Caco-2 (cell line): ENCODE results near the gene SETD3. TPM values are rescaled to one million over a fixed set of nuclear protein-coding genes. Genes with fewer than 3 reads are reported as not detected.
A peak's percentile ranks its signal among the peaks of the same experiment; 100 is the strongest.

Source experiments
- BruUV-seq: library from RNA; stranded (reverse); fragments of 400-500 nt; replicated peaks from 2 replicates; lab custom pipeline; 2021; lab: Mats Ljungman, UMichigan
- CTCF ChIA-PET: fragments of 300-600 bp; sonication (Branson Sonifier 250); formaldehyde crosslinking; loops from one replicate; lab custom pipeline; 2022; ENCODE audit warnings: antibody characterized with exemption; lab: Charles Lee
- POLR2A ChIA-PET: fragments of 300-600 bp; sonication (Branson Sonifier 250); formaldehyde crosslinking; loops from one replicate; lab custom pipeline; 2022; ENCODE audit warnings: antibody characterized with exemption; lab: Charles Lee
- DNase-seq, 2 experiments: peaks; one replicate each; pipeline versions ENCODE4 v3.0.0 to v3.0.0-alpha.2; 2020 to 2022
- H3K27me3 ChIP-seq: replicated peaks from 2 replicates; pipeline ENCODE4 v1.6.0; 2011; ENCODE audit warnings: low read length; ENCODE audit not compliant: control insufficient read depth, insufficient read depth
- H3K36me3 ChIP-seq: 2 replicates; pipeline ENCODE4 v1.5.1; 2011; ENCODE audit warnings: low read length; ENCODE audit not compliant: control insufficient read depth, insufficient read depth
- H3K4me1 ChIP-seq: fragments of 250-450 bp; sonication (Bioruptor Pico); 2 replicates; pipeline ENCODE4 v1.5.1; 2020; ENCODE audit warnings: mild to moderate bottlenecking
- H3K4me3 ChIP-seq: 2 replicates; pipeline ENCODE4 v1.5.1; 2011; ENCODE audit warnings: low read depth, mild to moderate bottlenecking, control low read depth, low read length
- H3K9me3 ChIP-seq: fragments of 250-450 bp; sonication (Bioruptor Pico); 2 replicates; pipeline ENCODE4 v1.5.1; 2020; ENCODE audit warnings: mild to moderate bottlenecking, moderate library complexity
- H3K27ac Mint-ChIP-seq: one replicate; pipeline ENCODE4 v1.8.0; 2022; ENCODE audit warnings: mixed read lengths; ENCODE audit not compliant: unreplicated experiment
- H3K27me3 Mint-ChIP-seq: one replicate; pipeline ENCODE4 v1.8.0; 2022; ENCODE audit warnings: mixed read lengths; ENCODE audit not compliant: insufficient read depth, unreplicated experiment
- H3K36me3 Mint-ChIP-seq: one replicate; pipeline ENCODE4 v1.8.0; 2022; ENCODE audit warnings: mild to moderate bottlenecking, mixed read lengths; ENCODE audit not compliant: insufficient read depth, unreplicated experiment
- H3K4me1 Mint-ChIP-seq: one replicate; pipeline ENCODE4 v1.8.0; 2022; ENCODE audit warnings: low read depth, mixed read lengths; ENCODE audit not compliant: unreplicated experiment
- H3K4me3 Mint-ChIP-seq: one replicate; pipeline ENCODE4 v1.8.0; 2022; ENCODE audit warnings: mild to moderate bottlenecking, moderate library complexity, mixed read lengths; ENCODE audit not compliant: unreplicated experiment
- H3K9me3 Mint-ChIP-seq: one replicate; pipeline ENCODE4 v1.8.0; 2022; ENCODE audit warnings: mixed read lengths; ENCODE audit not compliant: unreplicated experiment
- CTCF ChIP-seq, 2 experiments: fragments of 200-600 bp in 1 of 2; IDR thresholded peaks; 1 replicate in 1 of 2; 2 replicates in 1 of 2; pipeline versions ENCODE4 v1.5.1 to v1.8.0; 2011 to 2022; ENCODE audit warnings: antibody characterized with exemption in 1 of 2, control low read depth in 1 of 2, inconsistent platforms in 1 of 2, low read depth in 1 of 2, low read length in 1 of 2, mild to moderate bottlenecking in 1 of 2, moderate library complexity in 1 of 2; ENCODE audit not compliant: insufficient read depth in 1 of 2, severe bottlenecking in 1 of 2, unreplicated experiment in 1 of 2
- intact Hi-C: fragments of 100-400 bp; cut with micrococcal nuclease; formaldehyde crosslinking; loops from one replicate; pipeline ENCODE4 v1.10.0; 2022; ENCODE audit not compliant: unreplicated experiment
- total RNA-seq: library from RNA; stranded (reverse); gene quantifications from 2 replicates; pipeline ENCODE4 v1.2.3, GENCODE V29; 2022

Gene SETD3
- total RNA-seq, 1 experiment from 2014 or later: 74.3 TPM

GRCh38 chr14:99475660-99476059 is 5.0 kb downstream of the SETD3 start:
- peaks cover 20% of the 10 kb centered on the region for H3K4me1 ChIP-seq
- ChIA-PET POLR2A (interaction anchor here (0.6 kb wide), 1 partner anchor 230 kb away, joined by 4 read pairs; no protein-coding TSS in a partner anchor), CTCF (no interaction called here)
- H3K4me1 Mint-ChIP-seq: peaks cover 28% of the 10 kb centered on the region
- no peak overlapping the region for H3K4me3 Mint-ChIP-seq
- no peaks in the 10 kb centered on the region for H3K36me3 ChIP-seq
- no peaks in the 10 kb centered on the region for H3K27me3 ChIP-seq
- H3K9me3 Mint-ChIP-seq: no peaks in the 10 kb centered on the region
- no peak for DNase-seq
- H3K9me3 ChIP-seq: no peaks in the 10 kb centered on the region
- H3K4me3 ChIP-seq: no peak overlapping the region
- peaks cover 7% of the 10 kb centered on the region for H3K36me3 Mint-ChIP-seq
- intact Hi-C loops: no loop called here
- H3K27me3 Mint-ChIP-seq: no peaks in the 10 kb centered on the region
- no peak overlapping the region for H3K27ac Mint-ChIP-seq
- TF ChIP-seq CTCF (IDR thresholded peaks at IDR 0.05; ENCODE audit: insufficient read depth in 1 of 2, low read depth in 1 of 2, low read length in 1 of 2, severe bottlenecking in 1 of 2, unreplicated experiment in 1 of 2): no peak
- BruUV-seq: no TSS peak

GRCh38 chr14:99475179-99475578 is 5.5 kb downstream of the SETD3 start:
- ChIA-PET POLR2A (interaction anchor here (0.6 kb wide), 2 partner anchors 164 to 230 kb away, joined by 3 to 4 read pairs; no protein-coding TSS in a partner anchor), CTCF (no interaction called here)
- no peak for TF ChIP-seq CTCF (IDR thresholded peaks at IDR 0.05; ENCODE audit: insufficient read depth in 1 of 2, low read depth in 1 of 2, low read length in 1 of 2, severe bottlenecking in 1 of 2, unreplicated experiment in 1 of 2)
- Mint-ChIP-seq H3K4me1 (peaks cover 32% of the 10 kb centered on the region), H3K9me3 (no peaks in the 10 kb centered on the region), H3K36me3 (peaks cover 7% of the 10 kb centered on the region), H3K27ac (no peak overlapping the region), H3K27me3 (no peaks in the 10 kb centered on the region), H3K4me3 (no peak overlapping the region)
- no peaks in the 10 kb centered on the region for H3K36me3 ChIP-seq
- H3K27me3 ChIP-seq: no peaks in the 10 kb centered on the region
- no TSS peak for BruUV-seq
- no peaks in the 10 kb centered on the region for H3K9me3 ChIP-seq
- H3K4me1 ChIP-seq: peaks cover 20% of the 10 kb centered on the region
- intact Hi-C loops: no loop called here
- no peak overlapping the region for H3K4me3 ChIP-seq
- peak in 1 of 2 experiments; percentile 10 for DNase-seq

GRCh38 chr14:99473458-99473857 is 7.2 kb downstream of the SETD3 start:
- H3K4me3 ChIP-seq: no peak overlapping the region
- no peak for TF ChIP-seq CTCF (IDR thresholded peaks at IDR 0.05; ENCODE audit: insufficient read depth in 1 of 2, low read depth in 1 of 2, low read length in 1 of 2, severe bottlenecking in 1 of 2, unreplicated experiment in 1 of 2)
- Mint-ChIP-seq H3K36me3 (no peaks in the 10 kb centered on the region), H3K4me1 (peaks cover 38% of the 10 kb centered on the region), H3K9me3 (no peaks in the 10 kb centered on the region), H3K27me3 (no peaks in the 10 kb centered on the region), H3K4me3 (no peak overlapping the region), H3K27ac (no peak overlapping the region)
- POLR2A ChIA-PET: no interaction called here
- no peaks in the 10 kb centered on the region for H3K27me3 ChIP-seq
- H3K9me3 ChIP-seq: no peaks in the 10 kb centered on the region
- no peaks in the 10 kb centered on the region for H3K36me3 ChIP-seq
- intact Hi-C loops: no loop called here
- no TSS peak for BruUV-seq
- DNase-seq: no peak
- CTCF ChIA-PET: no interaction called here
- H3K4me1 ChIP-seq: peaks cover 20% of the 10 kb centered on the region
